MM.1S (cell line): ENCODE measurements around the gene NRXN3.

Experiments used
- DNase-seq: peaks from one replicate; pipeline ENCODE4 v3.0.0-alpha.2; 2015
- H2AFZ ChIP-seq: fragments of 300-600 bp; sonication (generic); 2 replicates; pipeline ENCODE4 v1.6.0; 2016; ENCODE audit warnings: antibody characterized with exemption, low read length
- H3F3A ChIP-seq: fragments of 300-600 bp; sonication (generic); 2 replicates; pipeline ENCODE4 v1.6.1; 2016; ENCODE audit warnings: mild to moderate bottlenecking, antibody characterized with exemption, low read length, moderate library complexity, mixed read lengths; ENCODE audit not compliant: insufficient read depth
- H3K27ac ChIP-seq: fragments of 300-600 bp; sonication (generic); 2 replicates; pipeline ENCODE4 v1.5.1; 2016; ENCODE audit warnings: mild to moderate bottlenecking, low read length
- H3K27me3 ChIP-seq: fragments of 300-600 bp; sonication (generic); replicated peaks from 2 replicates; pipeline ENCODE4 v1.6.0; 2016; ENCODE audit warnings: low read length; ENCODE audit not compliant: insufficient read depth
- H3K36me3 ChIP-seq: fragments of 300-600 bp; sonication (generic); replicated peaks from 2 replicates; pipeline ENCODE4 v1.6.1; 2016; ENCODE audit warnings: mild to moderate bottlenecking, low read length, mixed read lengths; ENCODE audit not compliant: insufficient read depth
- H3K4me1 ChIP-seq: fragments of 300-600 bp; sonication (generic); 2 replicates; pipeline ENCODE4 v1.6.1; 2016; ENCODE audit warnings: low read length, mixed read lengths
- H3K4me2 ChIP-seq: fragments of 300-600 bp; sonication (generic); 2 replicates; pipeline ENCODE4 v1.6.0; 2016; ENCODE audit warnings: low read depth, low read length
- H3K4me3 ChIP-seq: fragments of 300-600 bp; sonication (generic); 2 replicates; pipeline ENCODE4 v1.5.1; 2016; ENCODE audit warnings: low read length, mixed read lengths
- H3K79me2 ChIP-seq: fragments of 300-600 bp; sonication (generic); 2 replicates; pipeline ENCODE4 v1.6.1; 2016; ENCODE audit warnings: mixed run types, low read length, mixed read lengths
- H3K9ac ChIP-seq: fragments of 300-600 bp; sonication (generic); 2 replicates; pipeline ENCODE4 v1.6.1; 2016; ENCODE audit warnings: low read length, mixed read lengths
- H3K9me2 ChIP-seq: fragments of 300-600 bp; sonication (generic); replicated peaks from 2 replicates; pipeline ENCODE4 v1.6.1; 2016; ENCODE audit warnings: mild to moderate bottlenecking, low read length, mixed read lengths; ENCODE audit not compliant: insufficient read depth
- H3K9me3 ChIP-seq: fragments of 300-600 bp; sonication (generic); replicated peaks from 2 replicates; pipeline ENCODE4 v1.6.1; 2016; ENCODE audit warnings: mild to moderate bottlenecking, low read length, mixed read lengths; ENCODE audit not compliant: insufficient read depth
- H4K20me1 ChIP-seq: fragments of 300-600 bp; sonication (generic); 2 replicates; pipeline ENCODE4 v1.6.1; 2016; ENCODE audit warnings: mild to moderate bottlenecking, low read length, moderate library complexity, mixed read lengths; ENCODE audit not compliant: insufficient read depth
- CTCF ChIP-seq: fragments of 300-600 bp; sonication (generic); IDR thresholded peaks from 2 replicates; pipeline ENCODE4 v1.5.1; 2016; ENCODE audit warnings: antibody characterized with exemption, low read length, mixed read lengths
- EZH2 ChIP-seq: fragments of 300-600 bp; sonication (generic); optimal IDR thresholded peaks from 2 replicates; pipeline ENCODE3; 2017; ENCODE audit warnings: low read depth, mild to moderate bottlenecking, antibody characterized with exemption, low read length, mixed read lengths
- EZH2phosphoT487 ChIP-seq: fragments of 300-600 bp; sonication (generic); IDR thresholded peaks from 2 replicates; pipeline ENCODE4 v1.6.1; 2018; ENCODE audit warnings: antibody characterized with exemption, low read length

NRXN3 gene

GRCh38 chr14:78921856-78922255, 751.7 kb downstream of the NRXN3 start:
- Histone ChIP-seq H3K27ac (no peak overlapping the region), H2AFZ (no peak overlapping the region), H3K9me3 (no peaks in the 10 kb centered on the region), H3K4me2 (no peak overlapping the region), H3K4me3 (no peak overlapping the region), H3K27me3 (no peaks in the 10 kb centered on the region), H3F3A (no peaks in the 10 kb centered on the region), H3K79me2 (no peaks in the 10 kb centered on the region), H3K9me2 (no peaks in the 10 kb centered on the region), H3K4me1 (no peaks in the 10 kb centered on the region), H3K36me3 (no peaks in the 10 kb centered on the region), H4K20me1 (no peaks in the 10 kb centered on the region), H3K9ac (no peak overlapping the region)
- TF ChIP-seq EZH2phosphoT487 (no peak), CTCF (no peak), EZH2 (no peak)
- no peak for DNase-seq

- H3K9me2 ChIP-seq, result no peaks in the 10 kb centered on the region
- TF ChIP-seq EZH2 (no peak), EZH2phosphoT487 (no peak), CTCF (no peak)
- no peaks in the 10 kb centered on the region for H3K79me2 ChIP-seq
- H3K27ac ChIP-seq, result no peak overlapping the region
- H3F3A ChIP-seq, result no peaks in the 10 kb centered on the region
- no peaks in the 10 kb centered on the region for H3K27me3 ChIP-seq
- no peak overlapping the region for H3K4me3 ChIP-seq
- H4K20me1 ChIP-seq, result no peaks in the 10 kb centered on the region
- H3K9me3 ChIP-seq, result no peaks in the 10 kb centered on the region
- DNase-seq, result no peak
- no peak overlapping the region for H3K4me2 ChIP-seq
- H3K9ac ChIP-seq, result no peak overlapping the region
- no peaks in the 10 kb centered on the region for H3K4me1 ChIP-seq
- H2AFZ ChIP-seq, result no peak overlapping the region
- no peaks in the 10 kb centered on the region for H3K36me3 ChIP-seq
Observed at GRCh38 chr14:78927261-78927660, 757.1 kb downstream of the NRXN3 start.

GRCh38 chr14:78933166-78933565, 763.0 kb downstream of the NRXN3 start:
- Histone ChIP-seq H3K9me2 (no peaks in the 10 kb centered on the region), H3K9ac (no peak overlapping the region), H3K4me2 (no peak overlapping the region), H3K4me1 (no peaks in the 10 kb centered on the region), H3K27me3 (no peaks in the 10 kb centered on the region), H3K9me3 (no peaks in the 10 kb centered on the region), H3K27ac (no peak overlapping the region), H3K36me3 (no peaks in the 10 kb centered on the region), H3K4me3 (no peak overlapping the region), H4K20me1 (no peaks in the 10 kb centered on the region), H3F3A (no peaks in the 10 kb centered on the region), H2AFZ (no peak overlapping the region), H3K79me2 (no peaks in the 10 kb centered on the region)
- DNase-seq, result no peak
- TF ChIP-seq CTCF (no peak), EZH2 (no peak)
